ENCODE results near the gene PKD2L1.

- TF ChIP-seq CTCF (IDR thresholded peaks at IDR 0.05 in 2 of 3, conservative IDR thresholded peaks at IDR 0.05 in 1 of 3; ENCODE audit: control insufficient read depth in 2 of 3, extremely low read depth in 1 of 3, insufficient read depth in 1 of 3, low read depth in 3 of 3, low read length in 3 of 3) (no peak), PBX3 (IDR thresholded peaks at IDR 0.05; ENCODE audit: insufficient replicate concordance, low read depth, low read length) (no peak)
Measured at GRCh38 chr10:100325158-100325557, 4.9 kb downstream of the PKD2L1 start.
